Hematopoietic multipotent progenitor cell (in vitro differentiated cells): ENCODE results near the gene LSM10. TPM values are rescaled to one million over a fixed set of nuclear protein-coding genes. Genes with fewer than 3 reads are reported as not detected.

ENCODE experiments used
- DNase-seq, 3 donors: peaks; one replicate each; pipeline ENCODE4 v3.0.0-alpha.2; 2011 to 2015; ENCODE audit warnings: low read depth in 2 of 3, low spot score in 2 of 3
- total RNA-seq: library from RNA; depleted of rRNA; stranded (reverse); fragments of >200 nt; gene quantifications from one replicate; pipeline ENCODE4 v1.2.3, GENCODE V29; 2012

LSM10 gene
- 16.7 TPM for total RNA-seq

- DNase-seq = peak; percentile 79 to 91 (median 88)
Observed at GRCh38 chr1:36397378-36398230, at the start of gene LSM10. LSM10 (minus strand) TSS chr1:36397908; CDS start chr1:36394129, 3,779 bp downstream.

GRCh38 chr1:36447450-36447849 is 49.7 kb upstream of the LSM10 start:
- no peak for DNase-seq

- peak in 1 of 3 donors; percentile 15 for DNase-seq
Observed at GRCh38 chr1:36446746-36447145, 49.0 kb upstream of the LSM10 start.

DNA sequence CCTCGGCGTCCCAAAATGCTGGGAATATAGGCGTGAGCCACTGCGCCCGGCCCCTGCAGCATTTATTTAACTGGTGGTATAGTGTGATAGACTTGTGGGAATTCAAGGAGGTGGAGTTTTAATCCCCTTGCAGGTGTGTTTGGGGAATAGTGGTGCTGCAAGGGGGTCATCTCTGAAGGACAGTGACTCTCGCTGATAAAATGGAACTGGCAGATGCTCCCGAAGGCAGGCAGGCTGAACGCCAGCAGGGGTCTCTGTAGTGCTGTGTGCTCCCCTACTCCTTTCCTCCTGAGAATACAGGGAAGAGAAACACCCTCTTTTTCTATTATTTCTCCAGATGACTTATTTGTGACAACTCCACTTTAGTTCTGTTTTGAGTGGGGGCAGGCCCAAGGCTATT is 48.6 kb upstream of the LSM10 start:
- peak in 1 of 3 donors; percentile 51 for DNase-seq

DNA sequence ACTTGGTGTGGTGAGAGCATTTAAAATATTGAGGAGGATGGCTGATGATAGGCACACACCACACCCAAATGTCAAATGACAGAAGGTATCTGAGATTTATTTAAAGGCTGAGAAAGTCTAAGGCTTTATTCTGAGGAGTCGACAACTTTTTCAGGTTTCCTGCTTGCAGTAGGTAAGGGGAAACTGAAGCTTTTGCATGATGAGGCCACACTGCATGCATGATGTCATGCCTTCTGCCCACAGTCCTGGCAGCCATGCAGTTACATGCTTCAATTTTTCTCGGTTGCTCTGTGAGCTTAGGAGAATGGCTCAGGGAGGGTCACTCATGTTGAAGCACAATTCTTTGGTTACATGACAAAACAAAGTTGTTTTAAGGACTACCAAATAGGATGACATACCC is 45.6 kb upstream of the LSM10 start:
- DNase-seq = no peak

DNA sequence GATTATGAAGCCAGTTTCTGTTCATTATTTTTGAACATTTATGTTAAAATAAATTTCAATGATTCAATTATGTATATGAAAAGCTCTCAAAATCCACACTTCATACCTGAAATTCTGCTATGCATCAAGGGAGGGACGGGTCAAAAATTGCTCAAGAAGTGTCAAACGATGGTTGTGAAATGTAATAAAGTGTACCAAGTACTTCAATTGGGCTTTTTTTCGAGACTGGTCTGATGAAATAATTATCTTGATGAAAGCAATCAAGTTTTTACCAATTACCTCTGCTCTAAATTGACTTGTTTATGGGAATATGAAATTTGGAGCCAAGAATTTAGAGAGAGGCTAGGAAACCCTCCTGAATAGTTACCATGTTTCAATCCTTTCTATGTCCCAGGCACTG is 44.6 kb upstream of the LSM10 start:
- no peak for DNase-seq

DNA sequence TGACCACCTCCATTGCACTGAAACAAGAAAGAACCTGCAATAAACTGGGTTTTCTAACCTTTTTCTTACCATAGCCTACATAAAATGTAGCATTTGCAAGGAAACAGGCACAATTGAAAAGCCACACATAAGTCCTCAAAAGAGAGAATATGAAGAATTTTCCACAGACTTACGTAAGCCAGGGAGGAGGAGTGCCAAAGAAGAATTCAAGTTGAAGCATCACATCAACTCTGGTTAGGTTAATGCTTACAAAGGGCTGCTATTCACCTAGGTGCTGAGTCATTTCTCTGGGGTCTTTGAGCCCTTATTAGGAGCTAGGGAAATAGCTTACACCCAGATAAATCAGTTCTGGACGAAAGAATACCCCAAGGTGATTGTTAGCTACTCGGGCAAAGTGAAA is 42.9 kb upstream of the LSM10 start:
- no peak for DNase-seq

DNA sequence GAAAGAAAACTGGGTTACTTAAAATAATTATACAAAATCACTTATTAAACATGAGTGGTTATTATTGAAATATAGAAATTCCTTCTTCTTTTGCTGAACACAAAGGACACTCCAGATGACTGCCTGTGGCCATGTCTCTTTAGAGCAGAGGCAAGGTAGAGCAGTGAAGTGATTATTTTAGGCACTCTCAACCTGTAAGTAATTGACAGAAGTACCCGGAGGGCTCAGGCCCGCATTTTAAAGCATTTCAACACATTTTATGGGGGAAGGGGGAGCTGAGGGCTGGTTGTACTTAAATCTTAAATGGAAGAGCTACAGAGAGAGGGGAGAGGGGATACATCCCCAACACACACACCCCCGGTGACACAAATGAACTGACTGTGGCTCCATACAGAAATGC is 42.3 kb upstream of the LSM10 start:
- no peak for DNase-seq

DNA sequence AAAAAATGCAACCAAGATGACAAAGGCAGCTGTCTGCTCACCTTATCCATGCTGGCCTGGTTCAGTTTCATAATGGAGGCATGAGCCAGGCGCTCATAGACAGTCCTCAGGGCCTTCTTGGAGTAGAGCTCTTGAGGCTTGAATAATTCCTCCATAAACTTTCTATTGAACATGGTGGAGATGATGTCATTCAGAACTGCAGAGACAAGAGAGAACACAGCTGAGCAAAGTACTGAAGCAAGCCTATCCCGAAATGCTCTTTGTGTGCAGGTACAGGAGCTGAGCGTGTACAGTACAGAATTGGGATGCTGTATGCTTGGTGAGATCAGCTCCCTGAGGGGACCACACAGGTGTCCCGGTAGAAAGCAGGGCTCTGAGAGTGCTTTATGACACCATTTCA is 41.0 kb upstream of the LSM10 start:
- no peak for DNase-seq

- DNase-seq = no peak
Observed at GRCh38 chr1:36436821-36437220, 39.1 kb upstream of the LSM10 start.

GRCh38 chr1:36433102-36433501 is 35.4 kb upstream of the LSM10 start:
- DNase-seq = no peak

DNA sequence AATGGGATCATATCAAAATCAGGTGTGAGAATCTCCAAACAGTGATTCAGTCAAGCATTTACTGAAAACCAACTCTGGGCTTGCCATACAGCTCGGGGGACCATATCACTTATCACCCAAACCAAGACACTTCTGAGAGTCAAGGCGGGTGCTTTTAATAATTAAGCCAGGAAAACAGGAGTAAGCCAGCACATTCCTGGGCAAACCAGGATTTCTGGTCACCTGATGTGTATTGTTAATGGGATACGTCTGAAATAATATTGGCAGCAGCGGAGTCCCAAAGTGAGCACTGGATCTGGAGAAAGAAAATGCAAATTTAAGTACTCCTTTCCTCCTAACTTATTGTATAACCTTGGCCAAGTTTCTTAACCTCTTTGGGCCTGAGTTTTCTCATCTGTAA is 34.9 kb upstream of the LSM10 start:
- no peak for DNase-seq

GRCh38 chr1:36425791-36426190 is 28.1 kb upstream of the LSM10 start:
- DNase-seq = no peak

DNA sequence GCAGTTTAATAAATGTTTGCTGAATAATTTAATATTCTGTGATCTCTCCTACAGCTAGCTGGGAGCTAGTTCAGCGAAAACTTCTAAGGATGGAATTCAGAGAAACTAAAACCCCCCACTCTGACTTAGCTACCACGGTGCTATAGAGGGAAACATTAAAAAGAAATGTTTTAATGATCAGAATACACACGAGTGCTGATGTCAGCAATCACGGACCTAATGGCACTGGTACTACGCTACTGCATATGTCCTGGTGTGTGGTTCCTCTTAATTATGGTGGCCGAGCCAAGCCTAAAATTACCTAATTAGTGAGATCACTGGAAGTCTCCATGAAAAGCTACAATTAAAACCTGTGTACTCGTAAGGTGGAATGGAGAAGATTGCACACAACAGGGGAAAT is 23.9 kb upstream of the LSM10 start:
- DNase-seq = no peak

DNA sequence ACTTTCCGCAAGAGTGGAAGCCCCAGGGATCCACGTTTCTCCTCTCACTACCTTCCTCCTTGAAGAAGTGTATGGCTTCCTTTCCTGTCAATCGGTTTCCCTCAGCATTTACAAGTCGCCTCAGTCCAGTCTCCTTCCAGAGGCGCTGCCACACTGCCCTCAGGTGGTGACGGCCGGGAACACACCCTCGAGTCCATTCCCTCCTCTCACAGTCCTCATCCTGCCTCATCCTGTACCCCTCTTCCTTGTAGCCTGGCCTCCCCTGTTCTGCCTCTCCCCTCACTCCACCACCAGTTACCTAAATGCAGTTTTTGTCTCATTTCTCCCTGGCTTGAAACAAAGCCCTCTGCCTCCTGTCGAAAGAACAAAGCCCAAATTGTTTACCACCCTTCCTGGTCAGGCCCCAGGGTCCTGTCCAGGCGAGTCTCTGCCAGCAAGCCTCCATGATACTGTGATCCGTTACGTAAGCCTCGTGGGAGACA is 23.2 kb upstream of the LSM10 start:
- peak; percentile 71 to 84 (median 78) for DNase-seq

DNA sequence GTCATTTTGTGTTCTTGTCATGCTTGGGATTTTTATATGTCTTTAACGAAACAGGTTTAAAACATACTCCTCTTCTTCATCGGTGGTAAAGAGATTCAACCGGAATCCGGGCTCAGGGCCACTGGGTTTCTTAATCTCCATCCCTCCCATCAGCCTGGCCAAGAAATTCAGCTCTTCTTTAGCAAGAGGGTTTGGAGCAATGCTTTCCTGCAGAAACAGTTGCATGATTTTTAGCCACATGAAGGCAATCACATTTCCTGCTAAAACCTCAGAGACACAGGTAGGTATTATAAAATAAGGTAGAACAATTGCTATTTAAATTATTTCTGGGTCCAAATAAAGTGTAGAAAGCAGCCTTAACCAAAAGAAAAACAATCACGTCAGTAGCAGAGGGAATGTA is 22.7 kb upstream of the LSM10 start:
- DNase-seq = no peak

DNA sequence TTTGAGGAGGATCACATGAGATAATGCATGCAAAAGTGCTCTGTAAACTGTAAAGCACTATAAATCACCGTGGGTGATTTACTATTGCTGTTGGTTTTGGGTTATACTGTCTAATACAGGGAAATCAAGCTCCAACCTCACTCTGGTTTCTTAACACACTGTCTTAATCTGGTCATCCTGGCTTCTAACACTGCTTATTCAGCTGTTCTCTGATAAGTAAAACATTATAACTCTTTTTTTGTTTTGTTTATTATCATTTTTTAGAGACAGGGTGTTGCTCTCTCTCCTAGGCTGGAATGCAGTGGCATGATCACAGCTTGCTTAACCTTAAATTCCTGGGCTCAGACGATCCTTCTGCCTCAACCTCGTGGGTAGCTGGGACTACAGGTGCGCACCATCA is 21.9 kb upstream of the LSM10 start:
- no peak for DNase-seq

DNA sequence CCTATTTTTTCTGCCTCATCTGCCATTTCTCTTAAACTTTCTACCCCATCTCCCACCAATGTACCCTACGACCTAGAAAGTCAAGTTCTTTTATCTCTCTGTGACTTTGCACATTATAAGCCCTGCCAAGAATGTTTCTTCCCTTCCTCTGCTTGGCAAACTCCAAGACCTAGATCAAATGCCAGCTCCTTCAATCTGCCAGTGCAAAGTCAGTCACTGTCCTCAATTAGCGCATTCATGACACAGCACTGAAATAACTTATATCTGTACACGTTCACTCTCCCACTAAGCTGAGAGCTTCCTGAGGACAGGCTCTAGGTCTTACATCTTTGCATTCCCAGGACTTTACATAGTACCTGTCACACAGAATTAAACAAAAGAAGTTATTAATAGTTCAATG is 21.4 kb upstream of the LSM10 start:
- DNase-seq = no peak

GRCh38 chr1:36417931-36418330 is 20.2 kb upstream of the LSM10 start:
- DNase-seq = no peak

GRCh38 chr1:36415661-36416326 is 18.1 kb upstream of the LSM10 start:
- no peak for DNase-seq

DNA sequence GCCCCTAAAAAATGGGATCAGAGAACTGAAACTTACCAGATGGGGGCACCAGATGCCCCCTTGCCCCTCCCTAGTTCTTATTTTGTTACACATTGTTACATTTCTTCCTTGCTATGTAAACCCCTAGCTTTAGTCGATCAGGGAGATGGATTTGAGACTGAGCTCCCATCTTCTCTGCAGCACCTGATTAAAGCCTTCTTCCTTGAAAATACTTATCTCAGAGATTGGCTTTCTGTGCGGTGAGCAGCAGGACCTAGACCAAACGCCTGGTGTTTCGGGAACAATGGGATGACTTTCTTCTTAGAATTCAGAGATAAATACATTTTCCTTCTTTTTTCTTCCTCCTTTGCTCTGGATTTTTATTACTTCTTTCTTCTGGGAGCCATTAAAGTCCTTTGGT is 16.7 kb upstream of the LSM10 start:
- no peak for DNase-seq
